COLO668 (cell line): ENCODE results near the gene WDR1.
A peak's percentile ranks its signal among the peaks of the same experiment; 100 is the strongest.

Experiments
- DNase-seq: peaks from one replicate; lab custom pipeline; 2025; ENCODE audit not compliant: unreplicated experiment; lab: John Stamatoyannopoulos, UW

The WDR1 gene

DNA sequence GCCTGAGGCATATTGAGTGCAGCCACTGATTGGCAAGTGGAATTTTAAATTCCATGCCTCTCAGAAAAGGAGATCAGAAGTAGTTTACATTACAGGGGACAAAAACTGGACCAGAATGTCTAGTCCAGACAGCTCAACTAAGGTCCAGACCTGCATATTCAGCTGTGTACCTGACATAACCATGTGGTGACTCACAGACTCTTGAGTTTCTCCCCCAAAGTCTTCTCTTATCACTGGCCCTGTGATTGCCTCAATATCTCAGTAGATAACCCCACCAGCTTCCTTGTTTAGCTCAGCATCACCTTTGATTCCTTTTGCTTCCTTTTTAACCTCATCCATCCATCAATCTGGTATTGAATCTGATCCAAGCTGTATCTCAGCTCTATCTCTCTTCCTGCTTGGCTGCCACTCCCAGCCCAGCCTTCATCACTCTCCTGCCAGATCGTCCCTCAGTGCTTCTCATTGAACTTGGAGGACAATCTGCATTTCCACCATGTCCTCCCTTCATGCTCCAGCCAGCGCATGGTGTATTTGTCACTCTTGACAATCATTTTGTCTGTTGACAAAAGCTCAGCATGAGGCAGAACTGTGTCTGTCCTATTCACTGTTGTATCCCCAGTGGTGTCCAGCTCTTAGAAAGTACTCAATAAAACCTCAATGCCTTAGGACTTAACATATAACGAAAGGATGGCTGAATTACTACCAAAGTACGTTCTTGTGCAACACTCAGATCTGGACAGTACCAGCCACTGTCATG, 67.5 kb downstream of the WDR1 start:
- DNase-seq: no peak

DNA sequence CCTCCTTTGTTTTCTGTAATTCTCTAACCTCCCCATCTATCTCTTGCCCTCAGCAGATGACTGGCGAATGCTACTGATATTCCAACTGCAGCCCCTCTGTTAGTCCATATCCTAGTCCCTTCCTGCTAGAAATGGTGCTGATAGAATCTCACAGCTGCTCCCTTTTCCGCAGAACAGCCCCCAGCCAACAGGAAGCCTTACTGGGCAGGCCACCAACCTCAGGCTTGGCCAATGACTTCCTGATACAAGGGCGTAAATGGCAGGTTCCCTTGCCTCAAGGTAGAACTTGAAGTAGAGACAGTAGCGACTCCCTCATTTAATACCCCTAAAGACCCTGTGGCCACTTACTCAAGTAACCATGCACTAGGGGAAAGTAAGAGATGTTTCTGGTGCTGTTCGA, 68.6 kb downstream of the WDR1 start:
- no peak for DNase-seq

DNA sequence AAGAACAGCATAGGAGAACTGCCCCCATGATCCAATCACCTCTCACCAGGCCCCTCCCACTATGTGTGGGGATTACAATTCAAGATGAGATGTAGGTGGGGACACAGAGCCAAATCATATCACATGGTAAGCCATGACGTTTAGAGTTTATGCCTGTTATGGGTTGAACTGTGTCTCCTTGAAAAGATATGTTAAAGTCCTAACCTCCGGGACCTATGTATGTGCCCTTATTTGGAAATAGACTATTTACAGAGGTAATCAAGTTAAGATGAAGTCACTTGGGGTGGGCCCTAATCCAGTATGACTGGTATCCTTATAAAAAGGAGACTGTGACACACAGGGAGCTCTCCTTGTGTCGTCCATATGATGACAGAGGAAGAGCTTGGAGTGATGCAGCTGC, 70.1 kb downstream of the WDR1 start:
- no peak for DNase-seq

DNA sequence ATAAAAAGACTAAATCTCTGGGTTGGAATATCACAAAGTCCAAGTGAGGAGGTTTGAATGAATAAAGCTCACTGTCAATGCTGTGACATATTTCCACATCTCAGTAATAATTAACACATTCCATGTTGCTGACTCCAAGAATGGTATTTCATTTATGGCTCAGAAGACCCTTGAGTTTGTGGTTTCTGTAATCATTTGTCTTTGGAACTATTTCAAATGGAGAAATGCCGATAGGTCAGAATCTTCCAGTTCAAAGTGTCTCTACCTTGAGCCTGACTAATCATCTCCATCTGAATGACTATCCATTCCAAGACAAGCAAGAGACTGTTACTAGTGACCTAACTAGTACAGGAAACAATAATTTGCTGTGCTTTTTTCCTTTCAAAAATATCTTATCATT, 71.1 kb downstream of the WDR1 start:
- no peak for DNase-seq

DNA sequence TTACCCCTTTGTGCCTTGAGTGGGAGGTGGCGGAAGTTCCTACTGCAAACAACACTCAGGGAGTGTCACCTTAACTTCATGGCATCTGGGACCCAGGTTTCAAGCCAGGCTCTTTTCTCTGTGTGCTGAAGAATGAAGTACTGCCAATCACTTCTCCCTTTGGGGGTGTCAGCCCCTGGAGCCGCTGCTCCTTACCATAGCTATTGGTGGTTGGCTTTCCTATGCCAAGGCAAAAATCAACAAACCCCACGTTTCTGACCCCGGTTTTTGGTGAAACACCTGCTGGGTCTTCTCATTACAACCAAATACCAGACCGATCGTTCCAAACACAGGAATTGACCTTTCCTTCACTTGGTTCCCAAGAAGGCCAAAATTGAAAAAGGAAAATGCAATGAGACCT, 75.6 kb downstream of the WDR1 start:
- DNase-seq: no peak

DNA sequence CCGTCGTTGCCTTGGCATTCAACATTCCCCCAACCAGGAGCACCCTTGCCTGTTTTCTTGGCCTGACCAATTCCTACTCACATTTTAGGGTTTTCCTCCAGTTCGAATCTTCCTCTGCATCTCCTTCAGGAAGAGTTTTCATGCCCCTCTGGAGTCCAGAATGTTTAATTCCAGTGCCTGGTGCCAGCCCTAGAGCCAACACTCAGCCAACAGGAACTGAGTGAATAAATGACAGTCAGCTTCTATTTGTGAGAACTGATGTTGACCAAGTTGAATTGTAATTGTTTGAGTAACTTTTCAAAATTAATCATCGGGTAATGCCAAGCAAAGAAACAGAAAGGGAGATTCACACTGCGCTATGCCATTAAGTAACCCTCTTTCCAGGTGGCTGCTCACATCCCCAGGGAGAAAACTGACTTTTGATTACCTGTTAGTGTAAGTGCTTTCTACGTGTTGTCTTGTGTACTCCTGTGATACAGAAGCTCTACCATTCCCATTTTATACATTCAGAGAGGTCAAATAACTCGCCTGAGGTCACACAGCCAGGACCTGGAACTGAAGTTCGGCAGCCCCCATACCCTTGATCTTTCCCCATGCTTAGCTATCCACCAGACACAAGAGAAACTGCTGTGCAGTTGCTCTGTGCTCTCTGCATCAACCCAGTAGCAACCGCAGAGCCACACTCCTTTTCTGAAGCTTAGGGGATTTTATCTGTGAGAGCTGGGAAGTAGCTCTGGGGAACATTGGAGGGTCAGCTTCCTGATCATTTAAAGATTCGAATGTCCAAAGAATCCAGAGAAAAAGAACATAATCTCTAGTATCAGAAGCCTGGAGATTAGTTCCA, 76.3 kb downstream of the WDR1 start:
- DNase-seq: no peak

DNA sequence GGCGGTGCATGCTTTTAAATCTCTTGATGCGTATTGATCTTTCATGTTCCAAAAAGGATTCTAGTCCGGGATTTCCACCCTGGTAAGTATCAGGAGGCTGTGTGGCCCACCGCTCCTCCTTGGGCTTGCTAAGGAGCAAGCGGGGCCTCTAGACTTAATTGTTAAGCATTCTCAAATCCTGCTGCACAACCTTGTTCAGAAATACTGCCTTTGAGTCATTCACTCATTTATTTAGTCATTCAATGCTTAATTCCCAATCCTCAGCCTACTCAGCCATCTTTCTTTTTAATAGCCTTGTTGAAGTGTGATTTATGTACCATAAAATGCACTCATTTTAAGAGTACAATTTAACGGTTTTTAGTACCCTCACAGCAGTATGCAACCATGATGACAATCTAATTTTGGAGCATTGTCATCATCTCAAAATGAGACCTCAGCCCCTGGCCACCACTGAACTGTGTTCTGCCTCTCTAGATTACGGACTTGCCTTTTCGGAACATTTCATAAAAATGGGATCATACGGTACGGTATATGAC, 79.7 kb downstream of the WDR1 start:
- no peak for DNase-seq

DNA sequence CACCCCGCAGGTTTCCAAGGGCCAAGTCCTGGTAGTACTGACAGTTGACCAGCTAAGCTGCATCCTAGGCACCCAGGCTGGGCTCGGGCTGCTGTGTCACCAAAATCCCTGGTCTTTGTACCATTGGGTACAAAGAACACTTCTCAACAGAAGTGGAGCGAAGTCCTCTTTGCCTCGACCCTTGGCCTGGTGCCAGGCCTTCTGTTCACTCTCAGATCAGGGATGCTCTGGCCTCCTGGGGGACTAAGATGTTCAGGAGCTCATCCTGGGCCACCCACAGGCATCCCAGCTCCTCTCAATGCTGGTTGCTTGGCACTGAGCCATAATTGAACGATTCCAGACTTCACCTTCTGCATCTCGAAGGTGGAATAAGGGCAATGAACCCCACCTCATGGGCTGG, 81.5 kb downstream of the WDR1 start:
- DNase-seq: no peak

DNA sequence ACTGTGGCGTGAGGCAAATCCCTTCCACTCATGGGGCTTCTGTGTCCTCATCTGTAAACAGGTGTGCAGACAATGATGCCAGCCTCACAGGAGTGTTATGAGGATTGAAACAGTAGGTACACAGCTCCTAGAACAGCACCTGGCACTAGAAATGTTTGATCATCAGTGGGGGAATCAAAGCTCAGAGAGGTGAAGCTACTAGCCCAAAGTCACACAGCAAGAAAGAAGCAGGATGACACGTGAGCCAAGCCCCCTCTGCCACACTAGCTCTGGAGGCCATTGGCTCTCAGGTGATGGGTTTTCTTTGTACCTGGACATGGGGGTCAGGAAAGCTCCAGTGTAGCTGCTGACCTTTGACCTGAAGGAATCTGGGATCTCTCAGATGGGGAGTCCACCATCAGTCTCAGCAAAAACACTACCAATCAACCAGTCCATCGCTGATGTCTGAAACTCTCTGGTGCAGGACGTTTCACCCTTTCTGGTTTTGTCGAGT, 81.9 kb downstream of the WDR1 start:
- no peak for DNase-seq

DNA sequence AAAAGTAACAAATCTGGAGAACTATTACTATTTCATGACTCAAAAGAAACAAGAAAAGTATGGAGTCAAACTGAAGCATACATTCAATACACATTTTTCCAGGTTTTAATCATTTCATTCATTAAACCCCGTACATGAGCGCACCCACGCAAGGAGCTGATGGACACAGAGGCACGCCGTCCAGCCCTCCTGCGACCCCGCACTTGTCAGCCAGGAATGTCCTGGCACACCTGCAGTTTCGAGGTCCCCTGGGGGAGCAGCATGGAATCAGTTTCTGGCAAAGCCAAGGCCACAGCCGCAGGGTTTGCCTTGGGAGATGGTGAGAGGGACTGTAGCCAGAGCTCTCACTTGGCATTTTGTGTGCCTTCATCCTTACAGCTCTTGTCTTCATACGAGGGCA, 82.5 kb downstream of the WDR1 start:
- DNase-seq: no peak

DNA sequence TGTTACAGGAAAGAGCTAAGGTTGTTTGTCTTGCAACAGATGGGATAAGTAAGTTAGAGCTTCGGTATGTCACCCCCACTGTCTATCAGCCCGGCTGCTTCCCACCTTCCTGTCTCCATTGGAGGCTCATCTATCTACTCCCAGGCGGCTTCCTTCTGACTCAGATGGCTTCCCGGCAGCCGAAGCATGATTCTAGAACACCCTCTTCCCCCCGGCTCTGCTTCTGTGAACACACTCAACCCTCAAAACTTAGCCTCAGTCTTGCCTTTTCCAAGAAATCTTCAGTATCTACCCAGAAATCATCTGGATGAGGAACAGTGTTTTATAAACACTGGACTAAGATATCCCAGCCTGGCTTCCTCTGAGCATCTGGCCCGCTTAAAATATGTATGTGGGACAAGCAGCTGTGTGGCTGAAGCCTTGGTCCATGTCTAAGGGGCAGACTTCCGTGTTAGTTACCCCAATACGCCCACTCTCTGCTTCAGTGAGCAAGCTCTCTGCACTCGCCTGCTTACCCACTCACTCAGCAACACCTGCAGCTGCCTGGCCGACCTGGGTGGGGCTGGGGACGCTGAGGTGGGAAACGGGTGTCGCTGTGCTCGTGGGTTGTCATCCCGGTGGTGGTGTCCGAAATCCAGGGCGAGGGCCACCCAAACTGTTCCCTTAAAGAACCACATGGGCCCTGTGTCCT, 83.3 kb downstream of the WDR1 start:
- DNase-seq: peak; percentile 10

DNA sequence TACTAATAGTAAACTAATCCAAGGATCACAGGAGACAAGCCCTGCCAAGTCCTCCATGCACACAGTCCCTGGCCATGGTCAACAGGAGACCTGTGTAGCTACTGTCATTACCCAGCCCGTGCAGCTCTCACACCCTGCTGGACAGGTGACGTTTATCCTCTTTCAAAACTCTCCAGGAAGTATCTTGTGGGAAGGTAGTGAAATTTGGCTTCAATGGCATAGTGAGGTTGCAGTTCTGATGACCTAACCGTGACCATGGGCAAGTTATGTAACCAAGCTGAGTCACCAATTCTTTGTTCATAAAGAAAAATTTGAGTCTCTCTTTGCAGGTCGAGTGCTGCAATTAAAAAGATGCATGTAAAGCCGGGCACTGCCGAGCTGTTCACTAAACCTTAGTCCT, 84.0 kb downstream of the WDR1 start:
- no peak for DNase-seq

DNA sequence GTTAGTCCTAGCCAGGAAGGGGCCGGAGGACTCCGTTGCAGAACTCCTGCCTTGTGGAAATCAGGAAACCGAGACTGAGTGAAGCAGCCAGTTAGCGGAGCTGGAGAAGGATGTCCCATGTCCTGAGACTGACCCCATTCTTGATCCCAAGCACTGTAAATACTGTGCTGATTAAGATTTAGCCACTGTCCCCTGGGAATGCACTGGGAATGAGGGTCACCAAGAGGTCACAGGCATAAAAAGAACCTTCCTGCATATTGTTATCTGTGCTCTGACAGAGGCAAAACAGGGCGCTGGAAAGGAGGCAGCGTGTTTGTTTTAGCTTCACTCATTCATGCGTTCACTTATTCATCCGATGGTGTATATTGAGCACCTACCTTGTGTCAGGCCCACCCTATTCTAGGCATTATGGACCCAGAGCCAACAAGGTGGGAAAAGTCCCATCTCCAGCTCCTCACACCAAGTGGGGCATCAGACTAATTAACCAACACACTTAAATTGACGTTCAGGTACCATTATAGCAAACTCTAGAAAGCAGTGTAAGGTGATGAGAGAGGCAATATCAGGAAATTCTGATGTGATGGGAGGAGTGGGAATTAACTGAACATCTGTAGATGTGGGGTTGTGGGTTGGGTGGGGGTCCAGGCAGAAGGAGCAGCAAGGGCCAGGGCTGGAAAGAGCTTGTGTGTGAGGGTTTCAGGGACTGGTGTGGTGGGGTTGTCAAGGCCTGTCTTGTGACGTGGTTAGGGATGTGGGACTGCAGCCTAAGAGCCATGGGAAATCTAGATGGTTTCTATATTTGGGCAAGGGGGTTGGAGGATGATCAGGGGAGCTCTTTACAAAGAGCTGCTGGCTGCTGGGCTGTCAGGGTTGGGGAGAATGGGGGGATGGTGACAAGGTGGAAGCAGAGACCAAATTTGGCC, 84.7 kb downstream of the WDR1 start:
- no peak for DNase-seq

DNA sequence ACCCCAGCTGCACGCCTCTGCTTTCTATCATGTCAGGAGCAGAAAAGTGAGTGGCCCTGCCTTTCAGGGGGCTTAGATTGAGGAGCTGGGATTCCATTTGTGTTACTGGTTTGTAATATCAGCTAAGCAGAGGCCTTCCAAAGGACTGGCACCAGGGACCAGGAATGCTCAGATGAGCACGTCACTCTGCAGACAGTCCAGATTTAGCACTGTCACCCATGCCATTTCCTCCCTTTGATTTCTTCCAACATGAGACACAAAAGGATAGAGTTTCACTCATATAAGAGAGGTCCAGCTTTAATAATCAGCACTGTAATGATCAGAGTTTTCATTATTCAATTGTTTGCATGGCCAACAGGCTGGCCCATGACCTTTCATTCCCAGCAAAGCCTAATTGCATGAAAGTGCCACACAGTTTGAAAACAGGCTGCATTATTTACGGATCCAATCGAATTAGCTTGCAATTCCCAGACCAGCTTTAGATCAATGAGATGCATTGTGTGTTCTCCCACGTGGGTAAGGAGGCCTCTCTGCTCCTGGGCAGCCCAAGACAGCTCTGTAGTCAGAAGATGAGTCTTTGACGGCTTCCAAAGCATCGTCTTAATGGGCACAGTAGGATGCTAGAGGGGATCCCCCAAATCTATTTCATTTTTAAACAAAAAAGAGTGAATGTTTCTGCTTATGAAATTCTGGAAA, 85.5 kb downstream of the WDR1 start:
- DNase-seq: no peak

DNA sequence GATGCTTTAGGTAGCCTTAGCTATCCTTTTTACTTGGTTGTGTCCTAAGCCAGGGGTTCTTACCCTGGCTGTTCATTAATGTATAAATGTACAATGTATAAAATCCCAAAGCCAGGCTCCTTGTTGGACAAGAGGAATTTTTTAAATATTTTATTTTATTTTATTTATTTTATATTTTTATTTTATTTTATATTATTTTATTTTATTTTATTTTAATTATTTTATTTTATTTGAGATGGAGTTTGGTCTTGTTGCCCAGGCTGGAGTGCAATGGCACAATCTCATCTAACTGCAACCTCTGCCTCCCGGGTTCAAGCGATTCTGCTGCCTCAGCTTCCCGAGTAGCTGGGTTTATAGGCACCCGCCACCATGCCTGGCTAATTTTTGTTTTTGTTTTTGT, 87.2 kb downstream of the WDR1 start:
- DNase-seq: no peak

DNA sequence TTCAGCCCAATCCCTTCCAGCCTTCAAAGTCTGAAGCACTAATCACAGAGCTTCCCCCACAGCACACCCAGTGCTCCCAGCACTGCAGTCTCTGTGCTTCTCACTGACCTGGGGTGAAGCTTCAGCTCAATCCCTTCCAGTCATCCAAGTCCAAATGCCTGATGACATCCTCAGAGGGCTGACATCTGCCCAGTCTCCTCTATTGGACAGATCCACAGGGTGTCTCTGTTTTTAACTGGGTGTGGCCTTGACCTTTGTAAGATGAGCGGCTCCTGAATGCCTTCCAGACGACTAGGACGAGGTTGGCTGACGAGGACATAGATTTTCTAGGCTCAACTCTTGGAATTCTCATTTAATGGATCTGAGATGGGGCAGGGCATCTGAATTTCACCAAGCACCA, 87.7 kb downstream of the WDR1 start:
- no peak for DNase-seq

DNA sequence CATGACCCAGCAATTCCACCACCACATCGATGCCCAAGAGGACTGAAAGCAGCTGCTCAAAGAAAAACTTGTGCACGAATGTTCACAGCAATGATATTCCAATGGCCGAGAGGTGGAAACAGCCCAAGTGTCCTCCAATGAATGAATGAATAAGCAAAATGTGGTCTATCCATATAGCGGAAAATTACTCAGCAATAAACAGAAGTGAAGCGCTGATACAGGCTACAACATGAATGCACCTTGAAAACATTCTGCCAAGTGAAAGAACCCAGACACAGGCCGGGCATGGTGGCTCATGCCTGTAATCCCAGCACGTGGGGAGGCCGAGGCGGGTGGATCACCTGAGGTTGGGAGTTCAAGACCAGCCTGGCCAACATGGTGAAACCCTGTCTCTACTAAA, 90.1 kb downstream of the WDR1 start:
- no peak for DNase-seq

DNA sequence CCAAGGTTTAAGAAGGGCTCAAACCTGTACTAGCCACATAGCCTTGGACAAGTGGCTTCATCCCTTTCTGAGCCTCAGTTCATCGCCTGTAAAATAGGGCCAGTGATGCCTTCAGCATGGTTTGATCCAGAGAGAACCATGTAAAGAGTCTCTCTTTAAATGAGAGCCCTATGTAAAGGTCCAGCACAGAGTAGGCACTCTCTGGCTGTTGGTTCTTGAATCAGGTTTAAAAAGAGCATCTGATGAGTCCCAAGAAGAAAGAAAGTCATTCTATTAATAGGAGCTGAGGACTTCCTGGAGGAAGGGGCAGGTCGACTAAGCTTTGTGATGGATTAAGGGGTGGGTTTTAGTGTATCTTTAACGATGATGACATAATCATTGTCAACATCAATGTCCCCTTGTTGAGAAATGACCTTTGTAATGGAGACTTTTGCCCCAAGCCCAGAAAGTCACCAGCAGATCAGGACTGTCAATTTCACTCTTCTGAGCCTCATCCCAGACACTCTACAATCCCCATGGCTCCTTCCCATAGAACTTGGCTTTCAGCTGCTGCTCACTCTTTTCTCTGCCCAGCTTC, 91.3 kb downstream of the WDR1 start:
- DNase-seq: no peak
